ENCODE results near the gene PAPPA.

The PAPPA gene

DNA sequence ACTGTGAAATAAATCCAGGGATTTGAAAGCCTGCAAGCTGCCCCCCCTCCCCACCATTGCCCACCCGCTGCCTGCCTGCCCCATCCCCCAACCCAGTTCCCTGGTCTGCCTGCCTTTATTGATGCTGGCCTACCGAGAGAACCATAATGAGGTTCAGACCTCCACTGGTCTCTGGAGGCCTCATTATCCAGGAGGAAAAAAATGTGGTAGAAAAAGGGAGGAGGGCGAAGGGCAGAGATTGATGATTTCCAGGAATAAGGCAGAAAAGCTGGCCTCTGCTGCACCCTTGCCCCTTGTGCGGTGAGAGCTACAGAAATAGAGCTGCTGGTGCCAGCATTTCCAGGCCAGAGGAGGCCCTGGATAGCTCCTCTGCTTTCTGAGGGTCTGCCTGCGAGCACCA lies 216.1 kb downstream of the PAPPA start:
- H3F3A ChIP-seq (ENCODE audit: low read depth): no peaks in the 10 kb centered on the region
- H4K20me1 ChIP-seq (ENCODE audit: insufficient read depth, low read length, poor library complexity, severe bottlenecking): no peaks in the 10 kb centered on the region
- H2AFZ ChIP-seq (ENCODE audit: low read length): no peak overlapping the region
- no peaks in the 10 kb centered on the region for H3K79me2 ChIP-seq (ENCODE audit: insufficient read depth, low read length)
- no peaks in the 10 kb centered on the region for H3K36me3 ChIP-seq (ENCODE audit: insufficient read depth, low read length)
- H3K9me3 ChIP-seq (ENCODE audit: insufficient read depth, low read depth, low read length): peaks cover 5% of the 10 kb centered on the region; the same call in 1 of the 2 replicates
- H3K9ac ChIP-seq (ENCODE audit: low read depth, low read length, poor library complexity, severe bottlenecking): no peak overlapping the region
- TF ChIP-seq, protein P1, sequence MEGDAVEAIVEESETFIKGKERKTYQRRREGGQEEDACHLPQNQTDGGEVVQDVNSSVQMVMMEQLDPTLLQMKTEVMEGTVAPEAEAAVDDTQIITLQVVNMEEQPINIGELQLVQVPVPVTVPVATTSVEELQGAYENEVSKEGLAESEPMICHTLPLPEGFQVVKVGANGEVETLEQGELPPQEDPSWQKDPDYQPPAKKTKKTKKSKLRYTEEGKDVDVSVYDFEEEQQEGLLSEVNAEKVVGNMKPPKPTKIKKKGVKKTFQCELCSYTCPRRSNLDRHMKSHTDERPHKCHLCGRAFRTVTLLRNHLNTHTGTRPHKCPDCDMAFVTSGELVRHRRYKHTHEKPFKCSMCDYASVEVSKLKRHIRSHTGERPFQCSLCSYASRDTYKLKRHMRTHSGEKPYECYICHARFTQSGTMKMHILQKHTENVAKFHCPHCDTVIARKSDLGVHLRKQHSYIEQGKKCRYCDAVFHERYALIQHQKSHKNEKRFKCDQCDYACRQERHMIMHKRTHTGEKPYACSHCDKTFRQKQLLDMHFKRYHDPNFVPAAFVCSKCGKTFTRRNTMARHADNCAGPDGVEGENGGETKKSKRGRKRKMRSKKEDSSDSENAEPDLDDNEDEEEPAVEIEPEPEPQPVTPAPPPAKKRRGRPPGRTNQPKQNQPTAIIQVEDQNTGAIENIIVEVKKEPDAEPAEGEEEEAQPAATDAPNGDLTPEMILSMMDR (conservative IDR thresholded peaks at IDR 0.05; ENCODE audit: low read length): no peak
- no peak for TF ChIP-seq EZH2phosphoT487 (IDR thresholded peaks at IDR 0.05; ENCODE audit: borderline replicate concordance)
- no peak overlapping the region for H3K4me3 ChIP-seq (ENCODE audit: low read length, poor library complexity, severe bottlenecking)
- no peaks in the 10 kb centered on the region for H3K27me3 ChIP-seq (ENCODE audit: insufficient read depth, low read length, poor library complexity, severe bottlenecking)
- H3K4me2 ChIP-seq (ENCODE audit: low read depth, low read length, poor library complexity, severe bottlenecking): no peak overlapping the region
- H3K4me1 ChIP-seq (ENCODE audit: insufficient read depth, low read length, poor library complexity, severe bottlenecking): no peaks in the 10 kb centered on the region
- H3K9me2 ChIP-seq (replicated peaks; ENCODE audit: low read depth, low read length): no peaks in the 10 kb centered on the region

DNA sequence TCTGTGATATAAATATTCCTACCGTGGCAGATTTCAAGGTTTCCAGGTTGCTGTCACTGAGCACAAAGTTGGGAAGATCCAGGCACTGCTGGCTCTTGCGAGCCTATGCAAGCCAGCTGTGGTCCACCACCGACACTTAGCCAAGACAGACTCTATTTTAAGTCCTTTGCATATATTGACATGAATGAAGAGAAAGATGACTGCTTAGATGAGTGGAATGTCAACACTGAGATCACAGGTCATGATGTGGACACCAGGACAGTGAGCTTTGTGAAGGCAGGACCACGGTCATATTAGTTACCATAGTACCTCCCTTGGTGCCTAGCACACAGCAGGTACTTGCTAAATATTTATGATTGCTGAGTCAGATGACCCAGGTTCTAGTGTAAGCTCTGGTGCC lies 217.0 kb downstream of the PAPPA start:
- H2AFZ ChIP-seq (ENCODE audit: low read length): no peak overlapping the region
- no peak overlapping the region for H3K9ac ChIP-seq (ENCODE audit: low read depth, low read length, poor library complexity, severe bottlenecking)
- no peaks in the 10 kb centered on the region for H3K4me1 ChIP-seq (ENCODE audit: insufficient read depth, low read length, poor library complexity, severe bottlenecking)
- H3K36me3 ChIP-seq (ENCODE audit: insufficient read depth, low read length): no peaks in the 10 kb centered on the region
- H3K9me3 ChIP-seq (ENCODE audit: insufficient read depth, low read depth, low read length): peaks cover 5% of the 10 kb centered on the region; the same call in 1 of the 2 replicates
- no peak overlapping the region for H3K4me3 ChIP-seq (ENCODE audit: low read length, poor library complexity, severe bottlenecking)
- H4K20me1 ChIP-seq (ENCODE audit: insufficient read depth, low read length, poor library complexity, severe bottlenecking): no peaks in the 10 kb centered on the region
- no peaks in the 10 kb centered on the region for H3K79me2 ChIP-seq (ENCODE audit: insufficient read depth, low read length)
- H3F3A ChIP-seq (ENCODE audit: low read depth): no peaks in the 10 kb centered on the region
- H3K4me2 ChIP-seq (ENCODE audit: low read depth, low read length, poor library complexity, severe bottlenecking): no peak overlapping the region
- H3K9me2 ChIP-seq (replicated peaks; ENCODE audit: low read depth, low read length): no peaks in the 10 kb centered on the region
- no peaks in the 10 kb centered on the region for H3K27me3 ChIP-seq (ENCODE audit: insufficient read depth, low read length, poor library complexity, severe bottlenecking)
- TF ChIP-seq, protein P1 (conservative IDR thresholded peaks at IDR 0.05; ENCODE audit: low read length): no peak
- TF ChIP-seq EZH2phosphoT487 (IDR thresholded peaks at IDR 0.05; ENCODE audit: borderline replicate concordance): no peak

DNA sequence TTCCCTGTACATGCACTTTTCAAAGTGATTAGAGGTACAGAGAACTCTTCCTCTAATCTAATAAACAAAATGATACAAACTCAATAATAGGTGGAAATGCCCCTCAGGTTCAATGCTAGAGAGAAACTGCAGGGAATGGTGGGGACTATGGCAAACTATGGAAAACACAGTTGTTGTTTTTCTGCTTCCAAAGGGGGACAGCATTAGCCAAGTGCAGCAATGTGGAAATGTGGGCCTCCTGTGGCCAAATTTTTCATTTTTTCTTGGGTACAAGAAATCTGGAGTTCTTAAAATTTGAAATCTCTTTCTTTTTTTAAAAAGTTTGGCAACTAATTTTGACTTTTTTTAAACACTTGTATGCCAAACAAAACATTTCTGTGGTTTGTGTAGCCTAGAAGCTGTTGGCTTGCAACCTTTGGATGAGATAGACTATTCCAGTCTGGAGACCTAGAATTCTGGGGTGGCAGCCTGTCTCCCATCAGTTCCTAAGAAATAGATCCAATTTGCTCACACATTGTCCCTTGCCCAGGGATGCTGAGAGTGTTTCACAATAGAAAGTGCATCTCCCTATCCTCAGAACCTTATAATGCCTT lies 218.6 kb downstream of the PAPPA start:
- Histone ChIP-seq H2AFZ (ENCODE audit: low read length) (no peak overlapping the region), H3K9ac (ENCODE audit: low read depth, low read length, poor library complexity, severe bottlenecking) (no peak overlapping the region), H3K79me2 (ENCODE audit: insufficient read depth, low read length) (no peaks in the 10 kb centered on the region), H3F3A (ENCODE audit: low read depth) (no peaks in the 10 kb centered on the region), H3K4me1 (ENCODE audit: insufficient read depth, low read length, poor library complexity, severe bottlenecking) (no peaks in the 10 kb centered on the region), H3K9me2 (replicated peaks; ENCODE audit: low read depth, low read length) (no peaks in the 10 kb centered on the region), H3K4me2 (ENCODE audit: low read depth, low read length, poor library complexity, severe bottlenecking) (no peak overlapping the region), H3K9me3 (ENCODE audit: insufficient read depth, low read depth, low read length) (peaks cover 5% of the 10 kb centered on the region; the same call in 1 of the 2 replicates), H3K4me3 (ENCODE audit: low read length, poor library complexity, severe bottlenecking) (no peak overlapping the region), H3K36me3 (ENCODE audit: insufficient read depth, low read length) (no peaks in the 10 kb centered on the region), H3K27me3 (ENCODE audit: insufficient read depth, low read length, poor library complexity, severe bottlenecking) (no peaks in the 10 kb centered on the region), H4K20me1 (ENCODE audit: insufficient read depth, low read length, poor library complexity, severe bottlenecking) (no peaks in the 10 kb centered on the region)
- TF ChIP-seq, protein P1 (conservative IDR thresholded peaks at IDR 0.05; ENCODE audit: low read length): no peak
- TF ChIP-seq EZH2phosphoT487 (IDR thresholded peaks at IDR 0.05; ENCODE audit: borderline replicate concordance): no peak
